K562 (cell line): ENCODE measurements around the gene RBM18. TPM values are rescaled to one million over a fixed set of nuclear protein-coding genes. Genes with fewer than 3 reads are reported as not detected.

ENCODE experiments used
- ATAC-seq: fragments of 200-7000 bp; cut with Tn5 transposase; 3 replicates; pipeline ENCODE4 v1.9.1; 2020; ENCODE audit warnings: moderate library complexity
- BruUV-seq: library from RNA; stranded (reverse); fragments of 400-500 nt; replicated peaks from 2 replicates; lab custom pipeline; 2021; lab: Mats Ljungman, UMichigan
- CTCF ChIA-PET: fragments of 300-600 bp; formaldehyde crosslinking; extraction: SDS; loops from one replicate; lab custom pipeline; 2021; ENCODE audit warnings: low intra/inter-chr PET ratio; lab: Yijun Ruan, JAX
- POLR2A ChIA-PET: fragments of 300-600, 350-650 bp; sonication (Branson Sonifier 250); formaldehyde crosslinking; extraction: SDS; loops from one replicate; lab custom pipeline; 2021; ENCODE audit warnings: antibody characterized with exemption, inconsistent platforms; lab: Yijun Ruan, JAX
- DNase-seq, 4 experiments: peaks; one replicate each; pipeline versions ENCODE4 v3.0.0 to v3.0.0-alpha.2; 2011 to 2018; ENCODE audit warnings: low spot score in 3 of 4, mixed read lengths in 3 of 4; ENCODE audit errors: extremely low read depth in 1 of 4
- FAIRE-seq: peaks from 2 replicates; lab custom pipeline; 2011; peaks lifted over from hg19 to GRCh38; lab: Jason Lieb, UNC
- H2AFZ ChIP-seq: 2 replicates; pipeline ENCODE4 v1.6.0; 2011; ENCODE audit warnings: low read depth, low read length, control low read depth, inconsistent platforms
- H3K27ac ChIP-seq: fragments of 200-600 bp; 3 replicates; pipeline ENCODE4 v1.8.0; 2011; ENCODE audit warnings: low read depth, mild to moderate bottlenecking, control low read depth, inconsistent platforms, low read length, moderate library complexity, mixed read lengths; ENCODE audit errors: extremely low read depth
- H3K27me3 ChIP-seq, 2 experiments: fragments of 300-600 bp in 1 of 2; 2 replicates in 1 of 2; 3 replicates in 1 of 2; pipeline versions ENCODE4 v1.6.0 to v1.8.0; 2011; ENCODE audit warnings: inconsistent platforms in 2 of 2, low read length in 2 of 2, mild to moderate bottlenecking in 1 of 2, mixed read lengths in 1 of 2, moderate library complexity in 1 of 2; ENCODE audit not compliant: control insufficient read depth in 2 of 2, insufficient read depth in 2 of 2
- H3K36me3 ChIP-seq: fragments of 300-600 bp; 3 replicates; pipeline ENCODE4 v1.8.0; 2011; ENCODE audit warnings: mild to moderate bottlenecking, low read length, inconsistent platforms; ENCODE audit not compliant: control insufficient read depth, insufficient read depth
- H3K4me1 ChIP-seq, 2 experiments: fragments of 200-600 bp in 1 of 2; replicated peaks in 1 of 2; 2 replicates in 1 of 2; 3 replicates in 1 of 2; pipeline versions ENCODE4 v1.5.1 to v1.8.0; 2011; ENCODE audit warnings: inconsistent platforms in 2 of 2, low read length in 2 of 2, mild to moderate bottlenecking in 1 of 2, mixed read lengths in 1 of 2, moderate library complexity in 1 of 2; ENCODE audit not compliant: control insufficient read depth in 2 of 2, insufficient read depth in 2 of 2
- H3K4me2 ChIP-seq: 2 replicates; pipeline ENCODE4 v1.6.1; 2011; ENCODE audit warnings: low read length, control low read depth, inconsistent platforms, mixed read lengths; ENCODE audit not compliant: insufficient read depth
- H3K4me3 ChIP-seq: fragments of 200-600 bp; sonication (generic), shearing (Covaris generic); 2 replicates; pipeline ENCODE4 v1.5.1; 2016; ENCODE audit warnings: control low read depth, inconsistent platforms
- H3K79me2 ChIP-seq: fragments of 200-600 bp; 3 replicates; pipeline ENCODE4 v1.8.0; 2011; ENCODE audit warnings: low read length, inconsistent platforms; ENCODE audit not compliant: control insufficient read depth, insufficient read depth
- H3K9ac ChIP-seq, 2 experiments: 2 replicates each; pipeline versions ENCODE4 v1.6.0 to v1.6.1; 2011; ENCODE audit warnings: low read depth in 2 of 2, low read length in 2 of 2, control low read depth in 1 of 2, inconsistent platforms in 1 of 2, mild to moderate bottlenecking in 1 of 2, mixed read lengths in 1 of 2; ENCODE audit not compliant: insufficient read depth in 1 of 2
- H3K9me1 ChIP-seq: one replicate; pipeline ENCODE4 v1.6.0; 2011; ENCODE audit warnings: inconsistent platforms, mild to moderate bottlenecking, low read length, moderate library complexity; ENCODE audit not compliant: control insufficient read depth, insufficient read depth
- H3K9me3 ChIP-seq: replicated peaks from 2 replicates; pipeline ENCODE4 v1.5.1; 2011; ENCODE audit warnings: low read depth, low read length, inconsistent platforms; ENCODE audit not compliant: control insufficient read depth, insufficient read depth
- H4K20me1 ChIP-seq: replicated peaks from 2 replicates; pipeline ENCODE4 v1.6.1; 2011; ENCODE audit warnings: low read length, inconsistent platforms, mixed read lengths; ENCODE audit not compliant: control insufficient read depth, insufficient read depth
- CREBBP ChIP-seq: IDR thresholded peaks from one replicate; pipeline ENCODE4 v1.6.1; 2012; ENCODE audit warnings: low read depth, mild to moderate bottlenecking, control low read depth, inconsistent platforms, low read length
- DMBX1 ChIP-seq: fragments of 250-450 bp; sonication (Bioruptor Pico); IDR thresholded peaks from 2 replicates; pipeline ENCODE4 v1.8.0; 2022; ENCODE audit warnings: inconsistent platforms, mild to moderate bottlenecking, moderate library complexity, borderline replicate concordance
- FOXA1 ChIP-seq: fragments of 450-650 bp; IDR thresholded peaks from 2 replicates; pipeline ENCODE4 v1.6.1; 2016; ENCODE audit warnings: mild to moderate bottlenecking, borderline replicate concordance
- HINFP ChIP-seq: fragments of 450-650 bp; conservative IDR thresholded peaks from 2 replicates; pipeline ENCODE4 v1.6.1; 2016; ENCODE audit warnings: missing genetic modification characterization, low read depth, mild to moderate bottlenecking, control low read depth, missing compliant biosample characterization
- ILK ChIP-seq: fragments of 450-650 bp; IDR thresholded peaks from 2 replicates; pipeline ENCODE4 v1.6.1; 2016; ENCODE audit warnings: missing genetic modification characterization, low read depth, mild to moderate bottlenecking, missing compliant biosample characterization, moderate library complexity, borderline replicate concordance
- MTA3 ChIP-seq: fragments of 450-650 bp; formaldehyde crosslinking; IDR thresholded peaks from 2 replicates; pipeline ENCODE4 v1.6.1; 2017; ENCODE audit warnings: mild to moderate bottlenecking, borderline replicate concordance
- NFXL1 ChIP-seq: fragments of 450-650 bp; formaldehyde crosslinking; IDR thresholded peaks from 2 replicates; pipeline ENCODE4 v1.4.0; 2021; ENCODE audit warnings: mild to moderate bottlenecking
- PML ChIP-seq: IDR thresholded peaks from 2 replicates; pipeline ENCODE4 v1.6.1; 2012; ENCODE audit warnings: low read length, inconsistent platforms
- PRDM10 ChIP-seq: fragments of 450-650 bp; IDR thresholded peaks from 2 replicates; pipeline ENCODE4 v1.6.1; 2018; ENCODE audit not compliant: partially characterized antibody
- TAF9B ChIP-seq: fragments of 450-650 bp; IDR thresholded peaks from 2 replicates; pipeline ENCODE4 v1.6.1; 2018; ENCODE audit warnings: mild to moderate bottlenecking; ENCODE audit not compliant: partially characterized antibody
- TGIF2 ChIP-seq: sonication (generic); formaldehyde crosslinking; IDR thresholded peaks from 2 replicates; pipeline ENCODE4 v1.8.1; 2022; ENCODE audit warnings: mild to moderate bottlenecking, missing genetic modification reagents, moderate library complexity
- ZNF395 ChIP-seq: fragments of 200-800 bp; sonication (Bioruptor generic); IDR thresholded peaks from 2 replicates; pipeline ENCODE4 v1.6.1; 2017; ENCODE audit warnings: missing genetic modification characterization, missing compliant biosample characterization
- ZNF584 ChIP-seq: fragments of 200-800 bp; sonication (Bioruptor generic); IDR thresholded peaks from 2 replicates; pipeline ENCODE4 v1.6.1; 2016; ENCODE audit warnings: low read depth, mild to moderate bottlenecking, missing genetic modification characterization, missing compliant biosample characterization
- WGBS: fragments of 100-300 bp; shearing (Covaris generic); methylation state at CpG from one replicate; pipeline ENCODE4 v1.1.6; 2016; ENCODE audit warnings: low coverage, mixed read lengths; ENCODE audit not compliant: insufficient coverage; ENCODE audit errors: missing lambda C conversion rate; 5-methylcytosine and 5-hydroxymethylcytosine counted together
- in situ Hi-C: fragments of 300-500 bp; cut with MboI; formaldehyde crosslinking; loops from 4 replicates; pipeline ENCODE4 v1.15.0; 2018; ENCODE audit warnings: inconsistent platforms, mixed read lengths
- intact Hi-C: fragments of 100-400 bp; cut with micrococcal nuclease; formaldehyde crosslinking; loops from 2 replicates; pipeline ENCODE4 v1.14.2; 2022
- polyA plus RNA-seq, 8 experiments: library from polyadenylated mRNA; depleted of rRNA in 4 of 8; stranded (reverse) in 5 of 8; unstranded in 3 of 8; fragments of >200 nt; fragmentation: Nextera tagmentation in 2 of 8; fragmentation: Illumina TruSeq in 1 of 8; extraction: Ambion mirVana in 2 of 8; extraction: Trizol in 1 of 8; gene quantifications; 2 replicates each; pipeline versions ENCODE4 v1.2.1 to v1.2.3, GENCODE V29; 2011 to 2014; ENCODE audit warnings: inconsistent platforms in 1 of 8, missing spikeins in 1 of 8
- total RNA-seq, 7 experiments: library from RNA; depleted of rRNA in 6 of 7; stranded (reverse); fragments of >200 nt in 6 of 7; fragmentation: Illumina TruSeq in 2 of 7; extraction: Trizol in 2 of 7; gene quantifications; 2 replicates each; pipeline versions ENCODE4 v1.2.1 to v1.2.3, GENCODE V29; 2011 to 2021; ENCODE audit warnings: low replicate concordance in 1 of 7

The RBM18 gene
- total and polyA plus RNA-seq, 9 of the 15 experiments (the other 6 are each of a cell fraction or from before 2014, with no cell fraction given): 7.9 to 86.3 (median 34.0) TPM

GRCh38 chr9:122302237-122303093 is 37.8 kb upstream of the RBM18 start:
- H3K4me1 ChIP-seq: no peaks in the 10 kb centered on the region
- H3K4me2 ChIP-seq: no peak overlapping the region
- H3K27ac ChIP-seq: no peak overlapping the region
- no peak overlapping the region for H2AFZ ChIP-seq
- H3K79me2 ChIP-seq: peaks cover 4% of the 10 kb centered on the region; the same call in 1 of the 3 replicates
- ChIA-PET POLR2A (interaction anchor here (0.7 to 1.1 kb wide), 2 partner anchors 13 to 119 kb away, joined by 3 read pairs; no protein-coding TSS in a partner anchor), CTCF (no interaction called here)
- no peaks in the 10 kb centered on the region for H3K9me3 ChIP-seq
- no peaks in the 10 kb centered on the region for H3K27me3 ChIP-seq
- intact Hi-C loops: no loop called here
- no peaks in the 10 kb centered on the region for H3K9me1 ChIP-seq
- DNase-seq (no peak), FAIRE-seq (no peak), ATAC-seq (no peak)
- no TSS peak for BruUV-seq
- 94% methylated on average over 5 of the region's 5 CpGs for WGBS
- no peak overlapping the region for H3K9ac ChIP-seq
- peaks cover 90% of the 10 kb centered on the region for H3K36me3 ChIP-seq
- H4K20me1 ChIP-seq: 0 out of 2 replicates have a peak, but pooled peaks cover 5% of the 10 kb centered on the region
- H3K4me3 ChIP-seq: no peak overlapping the region
- in situ Hi-C loops: no loop called here
- no peak for TF ChIP-seq PRDM10
- TF ChIP-seq PML: no peak
- no peak for TF ChIP-seq HINFP (tag)
- no peak for TF ChIP-seq NFXL1
- TF ChIP-seq TAF9B: no peak
- no peak for TF ChIP-seq CREBBP
- no peak for TF ChIP-seq MTA3
- no peak for TF ChIP-seq ZNF584
- TF ChIP-seq ILK (tag): no peak
- no peak for TF ChIP-seq DMBX1 (CRISPR knock-in tag)
- TF ChIP-seq TGIF2 (CRISPR knock-in tag): no peak
- TF ChIP-seq FOXA1: no peak
- TF ChIP-seq ZNF395 (CRISPR knock-in tag): no peak
